NCI-H748 (cell line): ENCODE results near the gene TMEM181.
A peak's percentile ranks its signal among the peaks of the same experiment; 100 is the strongest.
"Not testable (repeated sequence)": the region's sequence is repeated elsewhere in the genome, so short reads cannot be mapped to it uniquely, and the experiment has no call there.

ENCODE experiments used
- DNase-seq: peaks from one replicate; lab custom pipeline; 2025; ENCODE audit not compliant: unreplicated experiment; lab: John Stamatoyannopoulos, UW

TMEM181 gene

DNA sequence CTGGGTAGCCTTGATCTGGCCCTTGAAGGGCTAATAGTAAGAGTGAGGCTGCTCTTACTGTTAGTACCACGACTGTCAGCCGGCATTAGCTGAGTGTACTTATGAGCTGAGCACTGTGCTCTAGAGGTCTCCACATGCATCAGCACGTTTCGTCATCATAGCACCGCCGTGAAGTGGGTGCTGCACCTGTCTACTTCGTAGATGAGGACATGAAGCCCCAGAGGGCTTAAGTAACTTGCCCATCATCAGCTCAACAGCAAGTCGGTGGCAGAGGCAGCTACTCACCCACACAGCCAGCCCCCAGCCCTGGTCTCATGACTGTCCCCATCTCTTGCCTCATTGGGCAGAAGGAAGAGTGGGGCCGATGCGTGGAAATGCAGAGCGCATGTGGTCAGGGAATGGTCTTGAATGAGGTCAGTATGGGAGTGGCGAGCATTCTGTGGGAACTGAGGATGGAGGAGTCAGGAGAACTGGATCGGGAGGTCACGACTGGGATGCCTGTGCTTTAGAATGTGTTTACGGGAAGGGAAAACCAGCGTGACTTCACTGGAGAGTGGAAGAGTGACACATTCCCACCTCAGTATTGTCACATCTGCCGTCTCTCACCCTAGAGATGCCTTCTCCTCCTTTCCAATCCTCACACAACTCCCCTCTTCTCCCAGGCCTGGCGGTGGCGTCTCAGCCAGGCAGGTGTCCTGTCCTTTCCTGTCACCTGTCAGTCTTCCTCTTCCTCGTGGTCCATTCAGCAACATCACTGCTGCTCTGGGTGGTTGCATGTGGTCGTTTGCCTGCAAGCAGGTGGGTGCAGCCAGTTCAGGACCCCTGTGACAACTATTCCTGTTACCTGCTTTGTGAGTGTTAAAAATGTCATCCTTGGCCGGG is 95.9 kb downstream of the TMEM181 start:
- peak; percentile 16 for DNase-seq

- DNase-seq: not testable (repeated sequence)
Measured at GRCh38 chr6:158656986-158657385, 97.1 kb downstream of the TMEM181 start.

DNA sequence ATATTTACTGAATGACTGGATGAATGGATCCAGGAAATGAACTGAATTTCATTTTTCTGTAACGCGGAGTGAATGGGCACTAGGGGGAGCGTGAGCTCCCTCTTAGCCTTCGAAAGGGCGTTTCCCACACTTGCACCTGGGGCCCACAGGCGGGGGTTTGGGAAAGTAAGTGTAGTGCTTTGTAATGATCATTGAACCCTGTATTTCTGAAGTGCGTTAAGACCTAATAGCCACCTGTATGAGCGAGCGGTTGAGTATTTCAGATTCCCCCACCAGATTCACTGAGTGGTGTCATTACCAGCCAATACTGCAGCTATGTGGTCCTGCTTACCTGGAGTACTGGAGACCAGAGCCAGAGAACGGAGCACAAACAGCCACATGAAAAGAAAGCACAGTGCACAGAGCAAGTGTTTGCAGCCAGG is 100.5 kb downstream of the TMEM181 start:
- peak; percentile 95 for DNase-seq

DNA sequence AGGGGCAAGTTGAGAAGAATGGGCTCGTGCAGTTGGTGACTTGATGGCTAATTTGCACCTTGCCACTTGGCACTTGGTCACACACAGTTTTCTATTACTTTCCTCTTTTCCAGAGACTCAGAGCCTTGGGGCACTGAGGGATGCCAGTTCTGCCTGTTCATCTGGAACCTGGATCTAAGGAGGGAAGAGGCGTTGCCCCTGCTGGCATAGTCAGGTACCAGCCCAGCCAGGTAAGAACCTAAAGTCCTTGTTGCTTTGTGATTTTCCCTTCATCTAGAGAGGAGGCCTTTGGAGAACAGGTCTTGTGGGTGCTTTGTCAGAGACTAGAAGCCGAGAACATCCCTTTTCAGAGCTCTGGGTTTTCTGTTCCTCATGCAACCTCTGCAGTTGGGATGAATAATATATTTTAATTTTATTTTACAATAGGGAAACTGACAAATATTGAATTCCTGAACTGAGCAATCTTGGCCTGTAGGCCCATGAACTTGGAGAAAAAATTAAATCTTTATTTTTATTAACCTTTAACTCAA is 101.3 kb downstream of the TMEM181 start:
- DNase-seq: peak; percentile 61

DNA sequence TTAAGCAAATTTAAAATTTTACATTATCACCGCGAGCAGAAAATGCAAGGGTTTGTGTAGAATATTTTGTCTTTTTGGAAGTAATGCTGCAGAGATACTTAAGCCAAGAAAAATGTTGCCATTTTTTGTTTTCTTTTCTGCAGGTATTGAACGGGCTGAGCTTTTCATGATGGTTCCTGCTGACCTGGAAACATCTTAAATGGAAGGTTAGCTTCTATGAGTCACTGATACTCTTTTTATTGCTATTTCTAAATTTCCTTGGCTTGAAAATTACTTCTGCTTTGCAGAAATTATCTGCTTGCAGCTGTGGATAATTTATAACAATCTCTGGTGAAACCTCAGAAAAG is 102.7 kb downstream of the TMEM181 start:
- DNase-seq: no peak

DNA sequence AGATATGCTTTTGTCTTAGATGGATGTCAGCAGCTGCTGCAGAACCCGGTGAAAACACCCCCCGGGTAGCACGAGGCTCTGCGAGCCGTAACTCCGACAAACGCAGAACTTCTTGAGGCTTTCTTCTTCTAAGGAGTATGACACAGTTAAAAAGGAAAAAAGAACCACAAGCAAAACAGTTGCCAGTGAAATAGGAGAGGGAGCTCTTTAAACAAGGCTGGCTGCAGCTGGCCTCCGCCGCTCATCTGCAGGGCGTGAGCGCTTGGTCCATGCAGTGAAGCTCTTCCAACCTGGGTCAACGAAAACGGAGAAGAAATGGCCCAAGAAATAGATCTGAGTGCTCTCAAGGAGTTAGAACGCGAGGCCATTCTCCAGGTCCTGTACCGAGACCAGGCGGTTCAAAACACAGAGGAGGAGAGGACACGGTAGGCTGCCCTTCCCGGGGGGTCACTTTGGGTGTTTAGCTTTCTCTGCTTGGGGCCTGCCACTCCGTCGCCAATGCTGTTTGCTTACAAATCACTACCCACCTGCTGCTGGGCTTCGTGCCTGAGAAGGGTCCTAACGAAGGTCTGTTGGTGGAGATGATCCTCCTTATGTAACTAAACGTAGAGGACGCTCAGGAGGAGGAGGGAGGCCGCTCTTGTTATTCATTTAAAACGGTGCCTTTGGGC is 103.2 kb downstream of the TMEM181 start:
- peak; percentile 94 for DNase-seq

DNA sequence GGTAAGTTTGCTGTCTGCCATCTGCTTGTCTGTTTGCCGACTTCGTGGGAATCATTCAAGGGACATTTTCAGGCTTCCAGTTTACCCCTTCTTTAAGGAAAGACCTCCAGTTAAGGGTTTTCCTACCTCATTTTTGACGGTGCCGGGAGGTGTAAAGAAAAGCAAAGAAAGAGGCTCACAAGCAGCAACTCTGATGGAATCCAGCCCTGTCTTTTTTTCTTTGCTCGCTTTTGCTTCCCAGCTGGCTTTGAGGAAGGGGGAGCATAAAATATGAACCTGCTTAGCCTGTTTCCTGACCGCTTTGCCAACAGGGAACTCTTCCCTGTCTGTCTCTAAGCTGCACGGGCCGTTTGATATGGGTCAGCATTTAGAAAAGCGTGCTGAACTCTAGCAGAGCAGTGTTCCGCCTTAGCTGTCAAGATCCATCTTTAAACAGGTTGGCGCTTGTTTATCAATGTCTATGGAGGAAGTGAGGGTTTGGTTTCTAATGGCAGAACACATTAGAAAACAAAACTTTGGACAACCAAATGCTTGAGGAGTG is 103.8 kb downstream of the TMEM181 start:
- DNase-seq: peak; percentile 82

DNA sequence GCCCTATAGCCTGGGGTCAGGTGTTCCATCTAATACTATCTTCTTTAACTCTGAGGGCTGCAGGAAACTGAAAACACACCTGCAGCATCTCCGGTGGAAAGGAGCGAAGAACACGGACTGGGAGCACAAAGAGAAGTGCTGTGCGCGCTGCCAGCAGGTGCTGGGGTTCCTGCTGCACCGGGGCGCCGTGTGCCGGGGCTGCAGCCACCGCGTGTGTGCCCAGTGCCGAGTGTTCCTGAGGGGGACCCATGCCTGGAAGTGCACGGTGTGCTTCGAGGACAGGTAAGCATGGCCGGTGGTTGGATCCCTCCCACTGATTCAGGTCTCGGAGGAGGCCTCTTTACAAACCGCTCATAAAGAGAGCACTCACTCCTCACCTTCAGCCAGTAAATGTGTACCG is 105.4 kb downstream of the TMEM181 start:
- DNase-seq: no peak

GRCh38 chr6:158666628-158667359 is 106.9 kb downstream of the TMEM181 start:
- peak; percentile 31 for DNase-seq

DNA sequence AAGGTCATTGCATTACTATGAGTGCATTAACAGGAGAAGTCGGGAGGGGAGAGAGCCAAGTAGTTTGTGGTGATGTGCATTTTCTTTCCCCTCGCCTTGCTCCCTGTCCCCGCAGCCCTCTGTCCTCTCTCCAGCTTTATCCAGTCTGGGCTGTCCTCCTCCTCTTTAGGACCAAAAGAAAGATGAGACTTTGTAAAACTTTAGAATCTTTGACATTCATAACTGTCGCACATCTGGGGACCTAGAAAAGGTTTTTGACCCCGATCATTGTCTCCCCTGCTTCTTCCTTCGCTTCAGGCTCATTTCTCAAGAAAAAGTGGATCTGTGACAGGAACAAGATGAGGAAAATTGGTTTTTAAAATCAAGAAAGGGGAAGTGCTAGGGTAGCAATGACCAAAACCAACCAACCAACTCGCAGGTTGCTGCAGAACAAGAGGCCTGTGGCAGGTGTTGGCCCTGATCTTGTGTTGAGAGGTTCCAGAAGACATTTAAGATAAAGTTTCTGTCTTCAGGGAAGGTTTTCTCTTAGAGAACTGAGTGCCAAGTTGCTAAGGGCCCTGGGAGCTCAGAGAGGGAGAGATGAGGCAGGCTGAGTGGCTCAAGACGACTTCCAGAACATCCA is 107.6 kb downstream of the TMEM181 start:
- no peak for DNase-seq

DNA sequence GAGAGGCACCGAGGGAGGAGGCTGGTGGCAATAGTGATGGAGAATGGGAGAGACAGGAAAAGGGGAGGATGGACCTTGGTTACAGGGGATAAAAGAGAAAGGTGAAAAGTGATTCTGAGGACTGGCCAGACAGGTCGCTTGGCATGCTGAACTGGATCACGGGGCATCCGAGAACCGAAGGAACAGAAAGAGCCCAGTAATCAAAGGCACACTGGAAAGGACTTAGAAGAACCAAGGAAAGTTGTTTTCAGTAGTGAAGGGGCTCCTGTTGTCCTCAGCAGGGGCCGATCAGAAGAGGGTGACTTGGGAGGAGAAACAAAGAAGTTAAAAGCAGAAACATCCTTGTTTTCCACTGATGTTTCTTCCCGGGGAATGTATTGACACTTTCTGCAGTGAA is 108.8 kb downstream of the TMEM181 start:
- DNase-seq: no peak

DNA sequence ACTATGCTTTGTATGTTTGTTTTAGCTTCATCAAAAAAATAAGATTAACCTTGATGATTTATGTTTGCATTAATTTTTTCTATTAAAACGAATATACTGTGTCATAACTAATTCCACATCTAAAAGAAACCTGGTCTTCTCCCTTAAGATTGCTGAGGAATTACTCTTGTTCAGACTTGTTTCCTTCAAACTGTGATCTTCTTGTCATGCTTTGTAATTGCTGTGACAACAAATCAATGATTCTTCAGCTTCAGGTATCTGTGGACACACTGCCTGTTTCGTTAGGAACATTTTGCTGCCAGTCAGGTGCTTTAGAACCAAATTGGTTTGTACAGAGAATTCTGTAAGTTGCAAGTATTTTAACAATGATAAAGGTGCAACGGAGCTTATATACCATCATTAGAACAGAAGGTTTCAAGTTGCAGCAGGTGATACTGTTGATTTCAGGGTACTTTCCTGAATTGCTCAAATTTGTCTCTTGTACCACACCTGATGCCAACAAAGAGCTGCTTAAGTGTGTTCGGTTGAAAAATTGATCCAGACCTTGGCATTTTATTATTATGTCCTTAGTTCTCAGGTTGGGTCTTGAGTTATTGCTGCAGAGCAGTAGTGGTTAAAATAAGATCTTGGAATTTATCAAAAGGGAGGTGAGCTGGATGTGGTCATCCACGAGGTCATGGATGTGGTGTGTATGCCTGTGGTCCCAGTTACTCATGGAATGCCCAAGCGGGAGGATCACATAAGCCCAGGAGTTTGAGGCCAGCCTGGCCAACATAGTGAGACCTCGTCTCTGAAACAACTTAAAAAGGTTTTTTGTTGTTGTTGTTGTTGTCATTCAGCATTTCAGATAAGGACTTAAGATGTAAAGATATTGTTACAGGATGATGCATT is 109.5 kb downstream of the TMEM181 start:
- peak; percentile 60 for DNase-seq

DNA sequence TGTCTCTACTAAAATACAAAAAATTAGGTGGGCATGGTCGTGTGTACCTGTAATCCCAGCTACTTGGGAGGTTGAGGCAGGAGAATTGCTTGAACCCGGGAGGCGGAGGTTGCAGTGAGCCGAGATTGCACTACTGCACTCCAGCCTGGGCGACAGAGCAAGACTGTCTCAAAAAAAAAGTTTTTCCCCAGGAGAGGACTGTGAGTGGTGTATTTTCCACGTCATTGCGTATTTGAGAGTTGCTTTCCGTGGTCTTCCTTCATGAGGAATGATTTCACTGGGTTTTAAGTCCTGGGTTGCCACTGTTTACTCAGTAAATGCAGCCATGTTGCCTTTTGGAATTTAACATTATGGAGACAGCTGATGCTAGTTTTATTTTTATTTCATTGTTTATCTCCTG is 112.2 kb downstream of the TMEM181 start:
- not testable (repeated sequence) for DNase-seq

- no peak for DNase-seq
Measured at GRCh38 chr6:158672726-158673125, 112.8 kb downstream of the TMEM181 start.

DNA sequence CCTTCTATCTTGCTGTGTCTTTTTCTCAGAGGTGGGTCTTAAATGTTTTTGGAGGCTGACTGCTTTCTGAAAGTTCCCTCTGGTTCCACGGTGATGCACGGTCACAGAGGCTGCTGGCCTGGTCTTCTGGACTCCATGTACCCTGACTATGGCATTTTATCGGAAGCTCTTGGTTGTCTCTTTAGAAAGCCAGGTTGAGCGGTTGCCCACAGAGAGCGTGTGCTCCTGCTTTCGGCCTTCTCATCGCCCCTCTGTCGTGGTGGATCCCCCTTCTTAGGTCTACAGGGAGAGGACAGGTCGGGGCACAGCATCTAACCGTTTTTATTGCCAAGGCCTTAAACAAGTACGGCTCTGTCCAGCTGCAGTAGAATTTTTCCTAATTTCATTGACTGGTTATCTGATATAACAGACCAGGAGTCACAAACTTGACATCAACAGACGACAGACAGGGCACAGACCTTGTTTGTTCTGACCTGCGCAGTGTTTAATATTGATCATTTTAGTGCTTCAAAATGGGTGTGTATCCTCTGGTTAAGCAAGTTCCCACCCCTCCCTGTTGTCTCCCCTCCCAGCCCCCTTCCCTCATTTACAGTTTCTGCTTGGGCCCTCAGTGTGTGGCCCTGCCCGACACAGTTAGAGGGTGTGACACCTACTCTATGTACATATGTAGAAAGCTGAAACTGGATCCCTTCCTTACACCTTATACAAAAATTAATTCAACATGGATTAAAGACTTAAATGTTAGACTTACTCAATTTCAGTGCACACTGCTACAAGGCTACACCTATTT is 114.6 kb downstream of the TMEM181 start:
- DNase-seq: peak; percentile 69

DNA sequence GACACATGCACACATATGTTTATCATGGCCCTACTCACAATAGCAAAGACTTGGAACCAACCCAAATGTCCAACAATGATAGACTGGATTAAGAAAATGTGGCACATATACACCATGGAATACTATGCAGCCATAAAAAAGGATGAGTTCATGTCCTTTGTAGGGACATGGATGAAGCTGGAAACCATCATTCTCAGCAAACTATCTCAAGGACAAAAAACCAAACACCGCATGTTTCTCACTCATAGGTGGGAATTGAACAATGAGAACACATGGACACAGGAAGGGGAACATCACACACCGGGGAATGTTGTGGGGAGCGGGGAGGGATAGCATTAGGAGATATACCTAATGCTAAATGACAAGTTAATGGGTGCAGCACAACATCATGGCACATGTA is 117.2 kb downstream of the TMEM181 start:
- DNase-seq: not testable (repeated sequence)

GRCh38 chr6:158677906-158678578 is 118.2 kb downstream of the TMEM181 start:
- DNase-seq: no peak

- no peak for DNase-seq
Measured at GRCh38 chr6:158680015-158680414, 120.1 kb downstream of the TMEM181 start.
